CD4-positive, alpha-beta T cell treated with Interleukin-12 subunit alpha and Interleukin-12 subunit beta, for 1 hour (primary cell): ENCODE measurements around the gene KLHL17.
A peak's percentile ranks its signal among the peaks of the same experiment; 100 is the strongest.
"Not testable (repeated sequence)": the region's sequence is repeated elsewhere in the genome, so short reads cannot be mapped to it uniquely, and the experiment has no call there.

Source experiments
- DNase-seq: peaks from one replicate; pipeline ENCODE4 v3.0.0-alpha.2; 2020

Gene KLHL17

GRCh38 chr1:970242-970972, 10.0 kb downstream of the KLHL17 start:
- no peak for DNase-seq

- DNase-seq: no peak
Observed at GRCh38 chr1:970973-971730, 10.8 kb downstream of the KLHL17 start.

DNA sequence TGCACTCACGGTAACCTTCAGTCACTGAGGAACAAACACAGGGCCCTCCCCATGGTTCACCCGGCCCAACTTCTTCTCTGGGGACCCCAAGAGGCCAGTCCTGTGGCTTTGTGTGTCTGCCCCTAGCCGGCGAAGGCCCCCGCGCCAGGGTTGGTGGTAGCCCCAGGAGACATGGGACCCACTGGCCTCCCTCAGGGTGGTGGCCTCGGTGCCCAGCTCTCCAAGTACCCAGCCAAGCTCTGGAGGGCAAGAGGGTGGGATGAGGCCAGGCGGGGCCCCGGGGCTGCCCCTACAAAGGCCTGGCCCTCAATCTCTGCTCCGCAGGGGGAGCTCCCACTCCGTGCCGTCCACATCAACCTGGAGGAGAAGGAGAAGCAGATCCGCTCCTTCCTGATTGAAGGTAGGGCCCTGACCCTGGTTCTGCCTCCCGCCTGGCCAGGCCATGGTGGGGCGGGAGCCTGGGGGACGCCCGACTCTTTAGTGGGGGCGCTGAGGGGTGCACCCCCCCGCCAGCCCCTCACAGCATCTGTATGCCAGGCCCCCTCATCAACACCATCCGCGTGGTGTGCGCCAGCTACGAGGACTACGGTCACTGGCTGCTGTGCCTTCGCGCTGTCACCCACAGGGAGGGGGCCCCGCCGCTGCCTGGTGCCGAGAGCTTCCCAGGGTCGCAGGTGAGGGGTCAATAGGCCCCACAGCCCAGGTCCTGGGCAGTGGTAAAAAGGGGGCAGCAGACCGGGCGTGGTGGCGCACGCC, 11.5 kb downstream of the KLHL17 start:
- no peak for DNase-seq

GRCh38 chr1:972726-973458, 12.5 kb downstream of the KLHL17 start:
- DNase-seq: no peak

GRCh38 chr1:973459-974292, 13.3 kb downstream of the KLHL17 start:
- no peak for DNase-seq

DNA sequence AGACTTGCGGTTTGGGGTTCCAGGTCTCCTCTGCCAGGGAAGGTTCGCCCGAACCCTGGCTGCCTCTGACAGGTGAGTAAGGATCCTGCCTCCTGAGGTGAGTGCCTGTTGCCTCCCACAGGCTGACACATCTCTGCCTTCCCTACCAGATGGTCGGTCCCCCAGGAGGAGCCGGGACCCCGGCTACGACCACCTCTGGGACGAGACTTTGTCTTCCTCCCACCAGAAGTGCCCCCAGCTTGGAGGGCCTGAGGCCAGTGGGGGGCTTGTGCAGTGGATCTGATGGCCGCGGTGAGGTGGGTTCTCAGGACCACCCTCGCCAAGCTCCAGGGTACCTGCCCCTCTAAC, 13.9 kb downstream of the KLHL17 start:
- no peak for DNase-seq

DNA sequence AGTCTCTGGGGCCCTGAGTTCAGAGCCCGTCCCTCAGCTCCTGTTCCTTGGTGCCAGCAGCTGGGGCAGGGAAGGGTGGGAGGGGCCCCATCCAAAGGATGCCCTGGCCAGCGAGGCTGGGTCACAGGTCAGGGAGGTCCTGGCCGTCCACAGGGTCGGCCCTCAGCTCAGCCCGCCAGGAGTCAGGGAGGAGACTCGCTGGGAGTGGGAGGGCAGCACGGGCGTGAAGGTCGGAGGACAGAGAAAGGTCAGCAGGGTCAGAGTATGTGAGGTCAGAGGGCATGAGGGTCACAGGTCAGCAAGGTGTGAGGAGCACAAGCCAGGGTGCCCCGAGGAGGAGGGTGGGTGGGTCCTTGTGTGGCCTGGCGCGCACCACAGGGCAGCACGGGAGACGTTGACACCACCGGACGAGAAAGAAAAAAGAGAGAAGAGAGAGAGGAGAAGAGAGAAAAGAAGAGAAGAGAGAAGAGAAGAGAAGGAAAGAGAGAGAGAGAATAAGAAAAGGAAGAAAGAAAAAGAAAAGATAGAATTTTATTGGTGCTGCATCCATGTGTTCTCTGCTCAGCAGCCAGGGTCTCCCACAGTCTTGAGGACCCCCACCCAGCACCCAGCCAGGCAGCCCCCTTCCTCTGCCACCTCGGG, 14.4 kb downstream of the KLHL17 start:
- no peak for DNase-seq

DNA sequence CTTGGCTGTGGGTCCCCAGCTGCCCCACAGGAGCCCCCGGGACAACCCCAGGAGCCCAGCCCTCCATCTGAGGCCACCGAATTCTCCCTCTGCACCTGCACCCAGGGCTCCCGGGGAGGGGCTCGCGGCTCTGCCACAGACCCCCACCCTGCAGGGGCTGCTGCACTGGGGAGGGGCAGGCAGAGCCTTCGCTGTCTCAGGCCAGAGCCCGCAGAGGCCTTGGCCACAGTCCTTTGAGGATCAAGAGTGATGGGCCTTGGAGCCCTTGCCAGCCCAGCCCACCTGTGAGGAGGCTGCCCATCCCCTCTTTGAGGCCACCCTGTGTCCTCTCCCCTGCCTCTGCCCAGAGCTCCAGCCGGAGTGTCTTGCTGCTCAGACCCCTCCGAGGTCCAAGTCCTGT, 15.0 kb downstream of the KLHL17 start:
- DNase-seq: no peak

GRCh38 chr1:975896-976683, 15.7 kb downstream of the KLHL17 start:
- DNase-seq: peak; percentile 76

- not testable (repeated sequence) for DNase-seq
Observed at GRCh38 chr1:976791-977190, 16.4 kb downstream of the KLHL17 start.

DNA sequence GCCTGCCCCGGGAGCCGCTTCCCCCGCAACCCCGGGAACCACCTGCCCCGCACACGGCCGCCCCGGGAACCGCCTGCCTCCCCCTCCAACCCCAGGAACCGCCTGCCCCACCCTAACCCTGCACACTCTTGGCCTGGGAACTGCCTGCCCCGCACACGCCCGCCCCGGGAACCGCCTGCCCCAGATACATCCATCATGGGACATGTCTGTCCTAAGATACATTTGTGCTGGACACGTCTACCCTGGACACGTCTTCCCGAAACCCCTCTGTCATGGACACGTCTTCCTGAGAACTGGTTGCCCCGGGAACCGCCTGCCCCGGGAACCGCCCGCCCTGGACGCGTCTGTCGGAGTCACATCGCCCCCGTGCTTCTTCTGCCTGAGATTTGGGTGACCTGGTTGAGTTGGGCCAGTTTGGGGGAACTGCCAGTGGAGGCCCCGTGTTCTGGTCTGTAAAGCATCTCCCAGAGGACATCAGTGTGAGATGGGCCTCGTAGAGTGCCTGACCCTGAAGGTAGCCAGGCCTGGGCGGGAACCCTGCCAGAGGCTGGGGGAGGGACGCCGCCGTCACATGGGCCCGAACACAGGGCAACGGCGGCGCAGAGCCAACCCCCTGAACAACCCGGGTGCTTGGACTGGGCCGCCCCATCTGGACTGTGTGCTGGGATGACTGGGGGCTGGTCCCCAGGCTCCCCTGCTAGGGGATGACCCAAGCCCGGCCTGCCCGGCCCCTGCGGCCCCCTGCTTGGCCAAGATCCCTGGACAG, 17.9 kb downstream of the KLHL17 start:
- DNase-seq: no peak

- DNase-seq: no peak
Observed at GRCh38 chr1:978835-979743, 18.7 kb downstream of the KLHL17 start.

- no peak for DNase-seq
Observed at GRCh38 chr1:979744-980072, 19.3 kb downstream of the KLHL17 start.

- no peak for DNase-seq
Observed at GRCh38 chr1:980137-980571, 19.8 kb downstream of the KLHL17 start.

DNA sequence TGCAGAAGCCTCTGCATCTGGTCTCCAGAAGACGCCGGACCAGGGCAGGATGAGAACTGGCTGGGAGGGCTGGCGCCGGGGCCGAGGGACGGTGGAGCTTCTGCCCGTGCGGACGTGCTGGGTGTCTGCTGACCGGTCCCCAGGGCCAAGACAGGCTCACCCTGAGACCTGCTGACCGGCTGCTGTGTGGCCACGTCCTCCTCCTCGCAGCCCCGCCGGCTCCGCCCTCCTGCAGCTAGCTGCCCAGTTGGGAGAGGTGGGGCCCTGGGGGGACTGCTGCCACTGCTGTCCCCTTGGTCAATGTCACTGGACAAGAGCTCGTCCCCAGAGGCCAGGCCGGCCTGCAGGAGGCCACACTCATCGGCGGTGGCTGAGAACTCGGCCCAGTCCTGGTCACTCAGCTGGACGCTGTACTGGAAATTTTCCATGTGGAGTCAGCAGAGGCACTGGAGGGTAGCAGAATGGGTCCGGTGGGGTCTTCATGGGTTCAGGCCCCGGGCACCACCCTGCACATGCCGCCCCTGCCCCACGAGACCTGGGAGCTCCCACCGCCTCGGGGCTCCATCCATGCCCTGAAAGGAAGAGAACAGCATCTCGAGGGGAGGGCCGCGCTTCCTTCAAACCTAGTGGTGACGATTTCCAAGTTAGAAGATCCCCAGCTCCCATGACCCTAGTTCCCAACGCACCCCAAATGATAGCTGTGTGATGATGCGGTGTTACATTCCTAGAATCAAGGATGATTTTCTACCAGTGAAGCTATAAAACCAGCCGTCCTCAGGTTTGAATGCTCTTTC, 20.4 kb downstream of the KLHL17 start:
- no peak for DNase-seq

- no peak for DNase-seq
Observed at GRCh38 chr1:981491-981954, 21.1 kb downstream of the KLHL17 start.

- DNase-seq: no peak
Observed at GRCh38 chr1:981955-982558, 21.7 kb downstream of the KLHL17 start, which contains the start of gene PERM1. Gene PERM1, minus strand, starts transcription at chr1:982093. Its CDS starts 1,064 bp downstream, at chr1:981029.
